A549 (cell line): ENCODE data around the gene TSHB. TPM values are rescaled to one million over a fixed set of nuclear protein-coding genes. Genes with fewer than 3 reads are reported as not detected.

Source experiments
- ATAC-seq, 2 experiments: fragments of 200-7000 bp in 1 of 2; fragments of >200 bp in 1 of 2; cut with Nextera tagmentation in 1 of 2; cut with Tn5 transposase in 1 of 2; 3 replicates each; pipeline versions ENCODE4 v1.8.0 to v1.9.1; 2018 to 2020; ENCODE audit warnings: mild to moderate bottlenecking in 1 of 2, moderate library complexity in 1 of 2
- CTCF ChIA-PET: fragments of 300-600 bp; sonication (Branson Sonifier 250); formaldehyde crosslinking; extraction: SDS; loops from one replicate; lab custom pipeline; 2021; ENCODE audit warnings: antibody characterized with exemption, inconsistent platforms; lab: Yijun Ruan, JAX
- POLR2A ChIA-PET: fragments of 350-600 bp; formaldehyde crosslinking; extraction: SDS; loops from one replicate; lab custom pipeline; 2021; ENCODE audit warnings: antibody characterized with exemption, inconsistent platforms; lab: Yijun Ruan, JAX
- DNase-seq, 2 experiments: peaks; one replicate each; pipeline versions ENCODE4 v3.0.0 to v3.0.0-alpha.2; 2011 to 2016; ENCODE audit warnings: low read depth in 1 of 2, low spot score in 1 of 2
- FAIRE-seq: peaks from 2 replicates; lab custom pipeline; 2011; peaks lifted over from hg19 to GRCh38; lab: Jason Lieb, UNC
- H3K27ac ChIP-seq, 2 experiments: fragments of >200 bp; sonication (Bioruptor Twin); formaldehyde crosslinking; 3 replicates each; pipeline ENCODE4 v1.5.1; 2016 to 2017
- H3K4me1 ChIP-seq: fragments of >200 bp; sonication (Bioruptor Twin); formaldehyde crosslinking; 3 replicates; pipeline ENCODE4 v1.6.1; 2016
- H3K4me2 ChIP-seq: fragments of >200 bp; sonication (Bioruptor Twin); formaldehyde crosslinking; 3 replicates; pipeline ENCODE4 v1.6.1; 2016
- H3K4me3 ChIP-seq: fragments of >200 bp; sonication (Bioruptor Twin); formaldehyde crosslinking; 3 replicates; pipeline ENCODE4 v1.5.1; 2016
- H3K9me3 ChIP-seq: fragments of >200 bp; sonication (Bioruptor Twin); formaldehyde crosslinking; 3 replicates; pipeline ENCODE4 v1.6.1; 2016
- CEBPB ChIP-seq, 2 experiments: fragments of >200 bp in 1 of 2; sonication (Bioruptor Twin) in 1 of 2; formaldehyde crosslinking in 1 of 2; IDR thresholded peaks; 2 replicates each; pipeline ENCODE4 v1.6.1; 2012 to 2016
- CHD4 ChIP-seq: fragments of 200-600 bp; sonication (generic); IDR thresholded peaks from 2 replicates; pipeline ENCODE4 v1.6.1; 2016; ENCODE audit warnings: antibody characterized with exemption, mild to moderate bottlenecking, borderline replicate concordance
- CTCF ChIP-seq: fragments of >200 bp; sonication (Bioruptor Twin); formaldehyde crosslinking; IDR thresholded peaks from 3 replicates; pipeline ENCODE4 v1.5.1; 2016
- EP300 ChIP-seq, 2 experiments: fragments of >200 bp; sonication (Bioruptor Twin); formaldehyde crosslinking; IDR thresholded peaks; 2 replicates in 1 of 2; 3 replicates in 1 of 2; pipeline ENCODE4 v1.6.1; 2016 to 2017
- ESRRA ChIP-seq: fragments of 150-350 bp; IDR thresholded peaks from 2 replicates; pipeline ENCODE4 v1.6.1; 2014; ENCODE audit warnings: mild to moderate bottlenecking, low read length, borderline replicate concordance
- FOSL2 ChIP-seq, 2 experiments: fragments of 450-650 bp in 1 of 2; fragments of >200 bp in 1 of 2; sonication (Bioruptor Twin) in 1 of 2; formaldehyde crosslinking; IDR thresholded peaks; 2 replicates each; pipeline versions ENCODE4 v1.5.0 to v1.6.1; 2016 to 2020; ENCODE audit warnings: mild to moderate bottlenecking in 1 of 2, moderate library complexity in 1 of 2
- FOXS1 ChIP-seq: fragments of 250-450 bp; sonication (Bioruptor Pico); IDR thresholded peaks from 2 replicates; pipeline ENCODE4 v1.5.0; 2020; ENCODE audit warnings: mild to moderate bottlenecking, moderate library complexity
- HMGXB4 ChIP-seq: fragments of 250-450 bp; sonication (Bioruptor Pico); IDR thresholded peaks from 2 replicates; pipeline ENCODE4 v1.5.0; 2021; ENCODE audit warnings: mild to moderate bottlenecking, moderate library complexity, borderline replicate concordance
- JUN ChIP-seq, 2 experiments: fragments of >200 bp; sonication (Bioruptor Twin); formaldehyde crosslinking; IDR thresholded peaks; 2 replicates in 1 of 2; 3 replicates in 1 of 2; pipeline ENCODE4 v1.6.1; 2016 to 2017
- NR3C1 ChIP-seq: fragments of >200 bp; sonication (Bioruptor Twin); formaldehyde crosslinking; IDR thresholded peaks from 3 replicates; pipeline ENCODE4 v1.6.1; 2017
- PBX3 ChIP-seq: IDR thresholded peaks from 2 replicates; pipeline ENCODE4 v1.6.1; 2012
- RAD21 ChIP-seq, 2 experiments: fragments of >200 bp in 1 of 2; sonication (Bioruptor Twin) in 1 of 2; formaldehyde crosslinking in 1 of 2; IDR thresholded peaks in 1 of 2; conservative IDR thresholded peaks in 1 of 2; 2 replicates in 1 of 2; 3 replicates in 1 of 2; pipeline ENCODE4 v1.6.1; 2012 to 2018; ENCODE audit warnings: inconsistent platforms in 1 of 2
- RCOR1 ChIP-seq: fragments of 150-350 bp; IDR thresholded peaks from 2 replicates; pipeline ENCODE4 v1.6.1; 2014; ENCODE audit warnings: antibody characterized with exemption, low read length, low read depth
- RNF2 ChIP-seq: fragments of 200-600 bp; sonication (generic); IDR thresholded peaks from 2 replicates; pipeline ENCODE4 v1.6.1; 2016; ENCODE audit warnings: low read depth, mild to moderate bottlenecking, antibody characterized with exemption, moderate library complexity, borderline replicate concordance
- ZFP36 ChIP-seq: fragments of 450-650 bp; IDR thresholded peaks from 2 replicates; pipeline ENCODE4 v1.6.1; 2014; ENCODE audit warnings: borderline replicate concordance; ENCODE audit not compliant: partially characterized antibody
- ZNF302 ChIP-seq: fragments of 250-450 bp; sonication (Bioruptor Pico); IDR thresholded peaks from 2 replicates; pipeline ENCODE4 v1.9.0; 2021; ENCODE audit warnings: inconsistent platforms, mild to moderate bottlenecking, moderate library complexity
- WGBS: methylation state at CpG from one replicate; pipeline ENCODE4 v1.1.6; 2017; ENCODE audit errors: missing lambda C conversion rate; 5-methylcytosine and 5-hydroxymethylcytosine counted together
- polyA plus RNA-seq, 4 experiments: library from polyadenylated mRNA; depleted of rRNA in 3 of 4; stranded (reverse); fragments of >200 nt; fragmentation: RNase III in 1 of 4; extraction: RNeasy Plus Mini Kit Qiagen cat#74134 plus additional on column Dnase treatment in 1 of 4; gene quantifications; 2 replicates in 3 of 4; 3 replicates in 1 of 4; pipeline ENCODE4 v1.2.3, GENCODE V29; 2011 to 2017
- TF ChIP-seq, protein P1 (sequence below): fragments of 450-650 bp; IDR thresholded peaks from 2 replicates; pipeline ENCODE4 v1.6.1; 2014; ENCODE audit warnings: antibody characterized with exemption

TSHB gene
- polyA plus RNA-seq, 2 of the 4 experiments (the other 2 are of a cell fraction) = not detected

- ATAC-seq (no peak), FAIRE-seq (no peak), DNase-seq (no peak)
- H3K4me3 ChIP-seq = no peak overlapping the region
- no peak for TF ChIP-seq PBX3
- TF ChIP-seq EP300 (IDR thresholded peaks at IDR 0.05) = no peak
- TF ChIP-seq ESRRA = no peak
- no peak for TF ChIP-seq CEBPB (IDR thresholded peaks at IDR 0.05)
- TF ChIP-seq, protein P1, sequence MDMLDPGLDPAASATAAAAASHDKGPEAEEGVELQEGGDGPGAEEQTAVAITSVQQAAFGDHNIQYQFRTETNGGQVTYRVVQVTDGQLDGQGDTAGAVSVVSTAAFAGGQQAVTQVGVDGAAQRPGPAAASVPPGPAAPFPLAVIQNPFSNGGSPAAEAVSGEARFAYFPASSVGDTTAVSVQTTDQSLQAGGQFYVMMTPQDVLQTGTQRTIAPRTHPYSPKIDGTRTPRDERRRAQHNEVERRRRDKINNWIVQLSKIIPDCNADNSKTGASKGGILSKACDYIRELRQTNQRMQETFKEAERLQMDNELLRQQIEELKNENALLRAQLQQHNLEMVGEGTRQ = no peak
- no peak for TF ChIP-seq RNF2
- no peak for TF ChIP-seq CHD4
- no peak for TF ChIP-seq NR3C1
- TF ChIP-seq FOXS1 (CRISPR knock-in tag) = no peak
- TF ChIP-seq ZNF302 (CRISPR knock-in tag) = no peak
- 45% methylated on average over 4 of the region's 4 CpGs for WGBS
- no peaks in the 10 kb centered on the region for H3K9me3 ChIP-seq
- ChIA-PET CTCF (no interaction called here), POLR2A (no interaction called here)
- no peaks in the 10 kb centered on the region for H3K4me1 ChIP-seq
- no peak overlapping the region for H3K27ac ChIP-seq
- no peak overlapping the region for H3K4me2 ChIP-seq
Measured at GRCh38 chr1:115036814-115037507, 7.3 kb downstream of the TSHB start.

- 43% methylated on average over 2 of the region's 2 CpGs for WGBS
- no peak for DNase-seq
- no peak for TF ChIP-seq JUN (IDR thresholded peaks at IDR 0.05)
- no peak for TF ChIP-seq CEBPB (IDR thresholded peaks at IDR 0.05)
- TF ChIP-seq RNF2 = no peak
- TF ChIP-seq RCOR1 = no peak
- TF ChIP-seq ZNF302 (CRISPR knock-in tag) = no peak
- no peak for TF ChIP-seq ZFP36
- TF ChIP-seq, all 56 proteins: peak for 0
- Histone ChIP-seq H3K4me1 (no peaks in the 10 kb centered on the region), H3K4me3 (no peak overlapping the region), H3K27ac (no peak overlapping the region), H3K9me3 (no peaks in the 10 kb centered on the region), H3K4me2 (no peak overlapping the region)
- ATAC-seq (no peak), FAIRE-seq (no peak)
- ChIA-PET POLR2A (no interaction called here), CTCF (interaction anchor here (0.7 to 1.7 kb wide), 2 partner anchors 11 to 70 kb away, joined by 3 read pairs; partner anchors contain the start of gene TSHB)
Measured at GRCh38 chr1:115040501-115040900, 10.9 kb downstream of the TSHB start.

- FAIRE-seq (no peak), DNase-seq (peak in 1 of 2 experiments; percentile 21), ATAC-seq (peak in 1 of 2 experiments; percentile 55; a peak in 2 of 6 replicates)
- ChIA-PET CTCF (interaction anchor here (0.9 to 1.7 kb wide), 4 partner anchors 10 to 65 kb away, joined by 3 to 4 read pairs (median 3); partner anchors contain the start of gene TSHB), POLR2A (no interaction called here)
- Histone ChIP-seq H3K4me2 (no peak overlapping the region), H3K9me3 (no peaks in the 10 kb centered on the region; the same call in 2 of the 3 replicates), H3K4me1 (no peaks in the 10 kb centered on the region), H3K4me3 (no peak overlapping the region), H3K27ac (no peak overlapping the region)
- TF ChIP-seq HMGXB4 = no peak
- no peak for TF ChIP-seq FOSL2 (IDR thresholded peaks at IDR 0.05)
- TF ChIP-seq FOSL2 (CRISPR knock-in tag; IDR thresholded peaks at IDR 0.05) = no peak
- TF ChIP-seq CTCF = 0 out of 3 replicates have a peak, but pooled peaks have one; percentile 13
- peak; percentile 13 to 42; a peak in 2 of 5 replicates for TF ChIP-seq RAD21 (conservative IDR thresholded peaks at IDR 0.05 in 1 of 2, IDR thresholded peaks at IDR 0.05 in 1 of 2)
Measured at GRCh38 chr1:115041654-115042053, 12.0 kb downstream of the TSHB start.
